IPS-18a (cell line): Measurements from ENCODE around the gene CDK14.

Experiments used
- H3K27ac ChIP-seq: one replicate; pipeline ENCODE4 v1.5.1; 2013; ENCODE audit warnings: low read length
- H3K27me3 ChIP-seq: one replicate; pipeline ENCODE4 v1.6.1; 2013; ENCODE audit warnings: mild to moderate bottlenecking, low read length; ENCODE audit not compliant: control insufficient read depth, insufficient read depth
- H3K36me3 ChIP-seq: one replicate; pipeline ENCODE4 v1.6.1; 2013; ENCODE audit warnings: low read depth, low read length; ENCODE audit not compliant: control insufficient read depth
- H3K4me1 ChIP-seq: one replicate; pipeline ENCODE4 v1.6.1; 2013; ENCODE audit warnings: low read depth, low read length; ENCODE audit not compliant: control insufficient read depth
- H3K4me3 ChIP-seq: one replicate; pipeline ENCODE4 v1.5.1; 2013; ENCODE audit warnings: low read length
- H3K9ac ChIP-seq: one replicate; pipeline ENCODE4 v1.6.1; 2013; ENCODE audit warnings: mild to moderate bottlenecking, low read length, moderate library complexity
- H3K9me3 ChIP-seq: one replicate; pipeline ENCODE4 v1.6.1; 2013; ENCODE audit warnings: low read depth, low read length; ENCODE audit not compliant: control insufficient read depth

CDK14 gene

DNA sequence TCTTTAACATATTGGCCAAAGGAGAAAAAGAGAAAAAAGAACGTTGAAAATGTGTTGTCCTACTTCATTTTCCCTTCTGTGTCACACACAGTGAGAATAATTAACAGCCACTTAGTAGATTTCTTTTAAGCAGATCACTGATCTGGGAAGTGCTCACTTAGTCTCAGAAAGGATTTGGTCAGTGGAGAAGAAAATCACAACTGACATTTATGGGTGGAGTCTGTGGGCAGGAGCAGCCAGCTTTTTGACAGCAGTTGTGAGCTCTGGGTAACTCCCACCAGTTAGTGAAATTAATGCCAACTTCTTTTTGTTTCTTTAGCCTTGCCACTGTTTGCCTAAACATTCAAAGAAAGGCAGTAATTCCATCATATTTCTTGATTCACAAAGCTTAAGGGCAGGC is 49.7 kb downstream of the CDK14 start:
- Histone ChIP-seq H3K36me3 (no peaks in the 10 kb centered on the region), H3K4me1 (peaks cover 13% of the 10 kb centered on the region), H3K9ac (no peak overlapping the region), H3K4me3 (no peak overlapping the region), H3K27ac (no peak overlapping the region), H3K9me3 (no peaks in the 10 kb centered on the region), H3K27me3 (no peaks in the 10 kb centered on the region)

DNA sequence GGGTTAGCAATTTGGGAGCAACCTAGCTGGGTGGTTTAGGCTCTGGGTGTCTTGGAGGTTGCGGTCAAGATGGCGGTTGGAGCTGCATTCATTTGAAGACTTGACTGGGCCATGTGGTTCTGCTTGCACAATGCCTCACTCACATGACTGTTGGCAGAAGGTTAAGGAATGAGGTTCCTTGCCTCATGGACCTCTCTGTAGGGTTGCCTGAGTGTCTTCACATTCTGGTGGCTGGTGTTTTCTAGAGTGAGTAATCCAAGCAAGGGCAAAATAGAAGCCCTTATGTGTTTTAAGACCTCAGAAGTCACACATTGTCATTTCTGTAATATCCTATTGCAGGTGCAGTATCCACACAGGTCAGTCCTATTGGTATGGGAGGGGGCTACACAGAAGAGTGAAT is 52.0 kb downstream of the CDK14 start:
- H3K27me3 ChIP-seq: no peaks in the 10 kb centered on the region
- H3K9me3 ChIP-seq: no peaks in the 10 kb centered on the region

DNA sequence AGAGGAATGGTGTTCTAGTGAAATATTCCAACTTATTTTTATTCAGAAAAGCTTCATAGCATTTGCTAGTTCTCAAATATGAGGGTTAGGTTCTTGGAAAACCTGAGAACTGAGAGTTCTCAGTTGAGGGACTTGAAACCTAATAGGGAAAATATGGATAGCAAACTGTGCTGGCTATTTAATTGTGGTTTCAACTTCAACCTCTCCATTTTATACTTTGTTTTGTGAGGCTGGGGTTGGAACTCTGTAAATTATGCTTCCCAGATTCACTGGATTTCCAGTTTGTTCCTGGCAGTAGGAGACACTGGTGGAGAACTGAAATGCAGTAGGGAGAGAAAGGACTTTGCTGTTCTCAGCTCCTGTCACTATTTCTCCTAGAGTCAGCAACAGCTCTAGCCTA is 52.7 kb downstream of the CDK14 start:
- no peaks in the 10 kb centered on the region for H3K27me3 ChIP-seq
- H3K27ac ChIP-seq: no peak overlapping the region
- H3K9ac ChIP-seq: no peak overlapping the region
- no peak overlapping the region for H3K4me3 ChIP-seq
- H3K36me3 ChIP-seq: no peaks in the 10 kb centered on the region
- H3K4me1 ChIP-seq: peaks cover 6% of the 10 kb centered on the region
- no peaks in the 10 kb centered on the region for H3K9me3 ChIP-seq

More for the DNA sequence above, 52.0 kb downstream of the CDK14 start:
- no peak overlapping the region for H3K4me3 ChIP-seq
- no peak overlapping the region for H3K27ac ChIP-seq
- H3K9ac ChIP-seq: no peak overlapping the region
- H3K36me3 ChIP-seq: no peaks in the 10 kb centered on the region
- H3K4me1 ChIP-seq: peaks cover 8% of the 10 kb centered on the region

DNA sequence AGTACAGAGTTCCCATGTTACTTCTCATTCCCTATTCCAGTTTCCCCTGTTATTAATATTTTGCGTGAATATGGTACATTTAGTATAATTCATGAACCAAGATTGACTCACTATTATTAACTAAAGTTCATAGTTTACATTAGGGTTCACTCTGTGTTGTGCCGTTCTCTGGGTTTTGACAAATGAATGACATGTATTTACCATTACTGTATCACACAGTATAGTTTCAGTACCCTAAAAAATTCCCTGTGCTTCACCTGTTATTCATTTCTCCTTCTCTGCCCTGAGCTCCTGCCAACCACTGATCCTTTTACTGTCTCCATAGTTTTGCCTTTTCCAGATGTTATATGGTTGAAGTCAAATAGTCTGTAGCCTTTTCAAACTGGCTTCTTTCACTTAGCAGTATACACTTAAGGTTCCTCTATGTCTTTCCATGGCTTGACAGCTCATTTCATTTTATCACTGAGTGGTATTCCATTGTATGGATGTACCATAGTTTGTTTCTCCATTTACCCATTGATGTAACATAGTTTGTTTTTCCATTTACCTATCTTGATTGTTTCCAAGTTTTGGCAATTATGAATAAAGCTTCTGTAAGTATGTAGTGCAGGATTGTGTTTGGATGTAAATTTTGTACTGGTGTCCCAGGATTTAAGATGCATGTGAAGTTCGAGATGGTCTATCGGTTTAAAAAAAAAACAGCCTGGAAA is 58.8 kb downstream of the CDK14 start:
- no peaks in the 10 kb centered on the region for H3K36me3 ChIP-seq
- no peak overlapping the region for H3K4me3 ChIP-seq
- H3K27me3 ChIP-seq: no peaks in the 10 kb centered on the region
- no peaks in the 10 kb centered on the region for H3K4me1 ChIP-seq
- H3K9ac ChIP-seq: no peak overlapping the region
- H3K9me3 ChIP-seq: no peaks in the 10 kb centered on the region
- no peak overlapping the region for H3K27ac ChIP-seq

DNA sequence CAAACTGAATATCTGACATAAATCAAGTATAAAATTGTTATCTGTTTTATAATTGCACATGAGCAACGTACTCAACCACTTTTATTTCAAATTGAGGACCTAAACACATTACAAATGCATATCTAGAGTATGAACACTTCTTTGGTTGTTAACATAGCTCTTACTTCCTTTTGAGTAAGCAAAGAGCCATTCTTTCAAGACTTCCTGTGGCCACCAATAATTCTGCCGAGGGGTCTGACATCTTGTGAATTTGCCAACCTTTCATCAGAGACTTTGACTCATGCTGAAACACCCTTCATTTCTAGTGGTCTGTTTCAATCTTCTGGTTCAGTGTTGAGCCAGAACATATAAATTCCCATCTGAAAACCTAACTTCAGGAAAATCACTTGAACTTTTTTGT is 59.4 kb downstream of the CDK14 start:
- Histone ChIP-seq H3K9me3 (no peaks in the 10 kb centered on the region), H3K27ac (no peak overlapping the region), H3K9ac (no peak overlapping the region), H3K4me3 (no peak overlapping the region), H3K4me1 (peaks cover 4% of the 10 kb centered on the region), H3K36me3 (no peaks in the 10 kb centered on the region), H3K27me3 (no peaks in the 10 kb centered on the region)

DNA sequence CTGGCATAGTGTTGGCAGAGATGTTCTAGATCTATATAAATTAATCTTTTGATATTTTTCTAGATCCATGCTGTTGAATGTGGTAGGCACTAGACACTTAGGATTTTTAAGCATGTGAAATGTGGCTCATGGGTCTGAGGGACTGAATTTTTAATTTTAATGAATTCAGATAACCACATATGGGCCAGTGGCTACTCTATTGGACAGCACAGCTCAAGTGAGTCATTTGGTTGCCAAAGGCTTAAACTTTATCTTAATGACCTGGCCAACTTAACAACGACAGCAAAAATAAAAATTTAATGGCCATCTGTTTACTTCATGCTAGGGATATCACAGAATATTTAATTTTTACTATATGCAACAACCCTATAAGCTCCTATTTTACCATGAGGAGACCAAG is 61.4 kb downstream of the CDK14 start:
- Histone ChIP-seq H3K36me3 (no peaks in the 10 kb centered on the region), H3K27me3 (no peaks in the 10 kb centered on the region), H3K27ac (no peak overlapping the region), H3K4me1 (peaks cover 23% of the 10 kb centered on the region), H3K4me3 (no peak overlapping the region), H3K9me3 (no peaks in the 10 kb centered on the region), H3K9ac (no peak overlapping the region)

DNA sequence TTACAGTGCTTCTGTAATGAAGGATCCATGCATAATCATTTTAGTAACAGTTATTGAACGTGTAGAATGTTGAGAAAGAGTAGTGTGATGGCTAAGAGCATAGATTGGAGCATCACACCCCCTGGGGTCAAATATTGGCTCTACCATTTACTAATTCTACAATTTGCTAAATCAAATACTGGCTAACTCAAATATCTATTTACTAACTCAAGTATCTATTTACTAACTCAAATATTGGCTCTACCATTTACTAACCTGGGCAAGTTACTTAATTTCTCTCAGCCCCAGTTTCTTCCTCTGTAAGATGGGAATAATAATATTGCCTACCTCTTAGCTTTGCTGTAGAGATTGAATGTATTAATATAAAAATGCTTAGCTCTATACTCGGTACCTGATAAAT is 64.0 kb downstream of the CDK14 start:
- no peak overlapping the region for H3K9ac ChIP-seq

DNA sequence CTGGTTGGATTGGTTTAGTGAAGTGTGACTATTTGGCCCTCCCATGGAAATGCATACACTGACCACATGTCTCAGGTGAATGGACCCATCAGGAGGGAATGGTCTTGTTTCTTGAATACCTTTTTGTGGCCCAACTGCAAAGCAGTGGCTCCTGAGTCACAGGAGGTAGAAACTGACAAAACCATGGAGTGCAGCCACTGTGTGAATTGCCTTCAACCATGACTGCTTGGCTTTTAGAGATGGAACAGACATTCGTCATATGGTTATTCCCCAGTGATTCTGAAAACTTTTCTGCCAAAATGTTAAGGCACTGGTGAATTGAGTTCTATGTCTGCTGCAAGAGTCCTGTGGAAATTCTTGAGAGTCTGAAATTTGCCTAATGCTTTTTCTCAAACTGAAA is 64.7 kb downstream of the CDK14 start:
- H3K27ac ChIP-seq: no peak overlapping the region
- no peaks in the 10 kb centered on the region for H3K9me3 ChIP-seq
- no peaks in the 10 kb centered on the region for H3K36me3 ChIP-seq
- peaks cover 32% of the 10 kb centered on the region for H3K4me1 ChIP-seq
- H3K4me3 ChIP-seq: no peak overlapping the region
- H3K9ac ChIP-seq: no peak overlapping the region
- H3K27me3 ChIP-seq: no peaks in the 10 kb centered on the region

More for the DNA sequence above, 64.0 kb downstream of the CDK14 start:
- Histone ChIP-seq H3K9me3 (no peaks in the 10 kb centered on the region), H3K36me3 (no peaks in the 10 kb centered on the region), H3K27me3 (no peaks in the 10 kb centered on the region), H3K4me3 (no peak overlapping the region), H3K4me1 (peaks cover 32% of the 10 kb centered on the region), H3K27ac (no peak overlapping the region)

DNA sequence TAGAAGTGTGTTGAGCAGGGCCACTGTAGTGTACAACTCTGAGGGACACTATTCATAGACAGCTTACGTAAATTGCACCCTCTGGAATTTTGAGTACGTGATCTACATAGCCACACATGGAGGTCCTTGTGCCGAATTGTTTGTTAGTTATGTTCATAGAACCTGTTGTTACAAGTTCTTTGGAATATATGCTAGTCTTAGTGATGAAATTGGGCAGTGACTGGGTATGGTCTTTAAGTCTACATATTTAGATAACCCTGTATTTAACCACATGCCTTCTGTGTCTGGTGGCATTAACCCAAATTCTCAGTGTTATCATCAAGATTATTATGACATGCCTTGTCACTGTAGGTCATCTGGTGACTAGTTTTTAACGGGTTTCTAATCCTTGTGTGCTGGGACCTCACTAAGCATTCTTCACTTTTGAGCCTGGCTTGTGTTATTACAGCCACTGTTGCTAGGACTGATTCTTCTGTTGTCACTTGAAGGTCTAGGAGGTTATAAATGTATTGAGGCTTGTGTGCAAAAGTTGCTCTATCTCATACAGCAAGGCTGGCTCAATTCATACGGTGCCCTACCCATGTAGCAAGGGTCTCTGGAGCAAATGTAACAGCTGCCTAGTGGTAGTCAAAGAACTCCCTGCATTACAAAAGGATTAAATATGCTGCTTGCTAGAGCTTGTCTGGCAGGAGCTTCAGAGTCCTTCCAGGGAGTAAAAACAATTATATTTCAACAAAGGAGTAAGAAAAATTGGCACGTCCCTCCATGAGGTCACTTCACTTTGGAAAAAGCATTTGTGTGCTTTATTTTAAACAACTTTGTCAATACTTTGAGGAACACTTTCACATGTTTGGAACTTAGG is 65.4 kb downstream of the CDK14 start:
- no peaks in the 10 kb centered on the region for H3K9me3 ChIP-seq
- peaks cover 32% of the 10 kb centered on the region for H3K4me1 ChIP-seq
- H3K36me3 ChIP-seq: no peaks in the 10 kb centered on the region
- no peak overlapping the region for H3K9ac ChIP-seq
- H3K27me3 ChIP-seq: no peaks in the 10 kb centered on the region
- no peak overlapping the region for H3K27ac ChIP-seq
- no peak overlapping the region for H3K4me3 ChIP-seq

DNA sequence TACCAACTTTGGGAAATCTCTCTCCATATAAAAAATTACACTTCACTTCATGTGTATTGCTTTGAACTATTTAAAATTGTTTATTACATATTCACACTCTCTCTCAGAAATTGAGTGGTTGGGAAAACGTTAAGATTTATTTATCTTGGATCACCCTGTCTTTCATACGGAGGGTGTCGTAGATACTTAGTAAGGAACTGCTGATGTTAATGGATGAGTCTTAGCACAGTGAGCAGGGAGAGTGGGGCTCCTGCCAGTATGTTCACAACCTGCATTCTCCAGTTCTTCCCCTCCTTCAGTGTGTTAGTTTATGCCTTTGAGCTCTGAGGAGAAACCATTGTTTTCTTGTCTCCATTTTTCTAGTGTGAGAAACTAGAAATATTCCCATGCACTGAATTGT is 67.1 kb downstream of the CDK14 start:
- Histone ChIP-seq H3K9me3 (no peaks in the 10 kb centered on the region), H3K27me3 (no peaks in the 10 kb centered on the region), H3K4me1 (peaks cover 32% of the 10 kb centered on the region), H3K27ac (no peak overlapping the region), H3K9ac (no peak overlapping the region), H3K36me3 (no peaks in the 10 kb centered on the region), H3K4me3 (no peak overlapping the region)

DNA sequence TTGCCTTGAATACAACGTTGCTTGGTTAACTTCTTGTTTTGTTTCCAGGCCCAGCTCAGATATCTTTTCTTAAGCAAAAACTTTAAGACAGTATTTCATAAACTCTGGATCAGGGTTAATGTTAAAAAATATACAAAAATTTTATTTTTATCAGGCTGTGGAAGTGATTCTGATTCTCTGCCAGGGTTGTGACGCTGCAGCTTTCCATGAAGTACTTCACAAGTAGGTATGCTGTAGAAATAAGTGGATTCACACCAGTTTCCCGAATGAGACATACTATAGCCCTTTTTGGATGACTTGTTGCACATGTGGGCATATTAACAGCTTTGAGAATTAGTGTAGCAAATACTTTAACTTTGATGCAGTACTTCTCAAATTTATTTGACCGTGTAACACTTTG is 70.1 kb downstream of the CDK14 start:
- Histone ChIP-seq H3K9me3 (no peaks in the 10 kb centered on the region), H3K9ac (no peak overlapping the region), H3K27me3 (no peaks in the 10 kb centered on the region), H3K4me3 (no peak overlapping the region), H3K4me1 (peaks cover 21% of the 10 kb centered on the region), H3K36me3 (no peaks in the 10 kb centered on the region), H3K27ac (no peak overlapping the region)

DNA sequence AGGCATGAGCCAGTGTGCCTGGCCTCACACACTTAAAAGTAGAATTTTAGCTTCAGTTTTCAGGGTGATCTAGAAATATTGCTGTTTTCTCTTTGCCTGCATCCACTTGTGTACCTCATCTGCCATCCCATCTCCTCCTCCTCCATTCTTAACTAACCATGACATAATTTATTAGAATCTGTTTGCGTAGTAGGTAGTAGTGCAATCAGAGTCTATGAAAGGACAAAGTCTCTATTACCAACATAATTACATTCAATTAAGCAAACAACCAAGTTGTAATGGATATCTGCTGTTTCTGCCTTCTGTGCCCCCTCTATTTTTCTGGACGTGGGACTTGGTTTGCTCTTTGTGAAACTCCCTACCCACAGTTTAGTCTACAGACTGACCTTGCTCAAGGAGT is 72.9 kb downstream of the CDK14 start:
- no peak overlapping the region for H3K27ac ChIP-seq
- H3K27me3 ChIP-seq: no peaks in the 10 kb centered on the region
- H3K4me1 ChIP-seq: no peaks in the 10 kb centered on the region
- no peaks in the 10 kb centered on the region for H3K9me3 ChIP-seq
- no peak overlapping the region for H3K9ac ChIP-seq
- H3K4me3 ChIP-seq: no peak overlapping the region
- no peaks in the 10 kb centered on the region for H3K36me3 ChIP-seq
